Breast epithelium (tissue), 3 donors: ENCODE results near the gene SNRK.

Experiments used
- CTCF ChIP-seq, 3 donors: fragments of 450-650 bp; IDR thresholded peaks; one replicate each; pipeline ENCODE4 v1.5.1; 2016 to 2017; ENCODE audit warnings: antibody characterized with exemption in 3 of 3, mild to moderate bottlenecking in 3 of 3, moderate library complexity in 3 of 3
- POLR2A ChIP-seq: fragments of 450-650 bp; IDR thresholded peaks from one replicate; pipeline ENCODE4 v1.6.1; 2016; ENCODE audit warnings: antibody characterized with exemption, mild to moderate bottlenecking, moderate library complexity
- POLR2AphosphoS5 ChIP-seq, 3 donors: sonication (generic); formaldehyde crosslinking; IDR thresholded peaks; one replicate each; pipeline ENCODE4 v1.6.1; 2017; ENCODE audit warnings: antibody characterized with exemption in 3 of 3

DNA sequence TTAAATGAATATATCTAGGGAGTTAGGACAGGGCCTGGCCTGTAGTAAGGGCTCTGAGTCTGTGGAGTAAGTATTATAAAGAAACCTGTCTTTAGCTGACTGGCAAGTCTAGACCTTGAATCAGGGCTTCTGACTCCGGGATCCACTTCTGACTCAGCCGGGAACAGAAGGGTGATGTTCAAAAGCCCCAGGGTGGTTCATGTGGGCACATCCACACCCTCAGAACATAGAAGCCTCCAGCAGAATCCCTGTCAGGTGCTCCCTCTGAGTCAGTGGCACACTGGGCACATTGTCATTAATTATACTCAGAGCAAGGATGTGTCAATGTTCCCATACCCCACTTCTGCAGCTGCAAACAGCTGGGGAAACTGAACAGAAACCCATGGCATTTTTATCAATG is 26.7 kb upstream of the SNRK start:
- TF ChIP-seq CTCF (IDR thresholded peaks at IDR 0.05) (no peak), POLR2A (no peak), POLR2AphosphoS5 (IDR thresholded peaks at IDR 0.05) (no peak)
